Measurements from ENCODE around the gene RPP40. TPM values are rescaled to one million over a fixed set of nuclear protein-coding genes. Genes with fewer than 3 reads are reported as not detected.
"Not testable (repeated sequence)": the region's sequence is repeated elsewhere in the genome, so short reads cannot be mapped to it uniquely, and the experiment has no call there.

The RPP40 gene
- polyA plus RNA-seq, 1 donor from 2014 or later, result 16.2 TPM

GRCh38 chr6:5034328-5034727, 30.5 kb upstream of the RPP40 start:
- no peak overlapping the region for H3K4me3 ChIP-seq (ENCODE audit: low read length)
- H3K9me2 ChIP-seq (ENCODE audit: insufficient read depth, low read length), result no peaks in the 10 kb centered on the region
- H3K36me3 ChIP-seq (ENCODE audit: insufficient read depth, low read length), result no peaks in the 10 kb centered on the region
- no peak overlapping the region for H3K4me2 ChIP-seq (ENCODE audit: low read length)
- no peak overlapping the region for H2AFZ ChIP-seq (ENCODE audit: low read depth, low read length)
- H3K9ac ChIP-seq (ENCODE audit: low read length), result no peak overlapping the region
- H4K20me1 ChIP-seq (ENCODE audit: insufficient read depth), result no peaks in the 10 kb centered on the region
- no peaks in the 10 kb centered on the region for H3K79me2 ChIP-seq (replicated peaks; ENCODE audit: insufficient read depth, low read length)
- no peak for TF ChIP-seq TAF1 (IDR thresholded peaks at IDR 0.05; ENCODE audit: low read depth)
- TF ChIP-seq, protein P1, sequence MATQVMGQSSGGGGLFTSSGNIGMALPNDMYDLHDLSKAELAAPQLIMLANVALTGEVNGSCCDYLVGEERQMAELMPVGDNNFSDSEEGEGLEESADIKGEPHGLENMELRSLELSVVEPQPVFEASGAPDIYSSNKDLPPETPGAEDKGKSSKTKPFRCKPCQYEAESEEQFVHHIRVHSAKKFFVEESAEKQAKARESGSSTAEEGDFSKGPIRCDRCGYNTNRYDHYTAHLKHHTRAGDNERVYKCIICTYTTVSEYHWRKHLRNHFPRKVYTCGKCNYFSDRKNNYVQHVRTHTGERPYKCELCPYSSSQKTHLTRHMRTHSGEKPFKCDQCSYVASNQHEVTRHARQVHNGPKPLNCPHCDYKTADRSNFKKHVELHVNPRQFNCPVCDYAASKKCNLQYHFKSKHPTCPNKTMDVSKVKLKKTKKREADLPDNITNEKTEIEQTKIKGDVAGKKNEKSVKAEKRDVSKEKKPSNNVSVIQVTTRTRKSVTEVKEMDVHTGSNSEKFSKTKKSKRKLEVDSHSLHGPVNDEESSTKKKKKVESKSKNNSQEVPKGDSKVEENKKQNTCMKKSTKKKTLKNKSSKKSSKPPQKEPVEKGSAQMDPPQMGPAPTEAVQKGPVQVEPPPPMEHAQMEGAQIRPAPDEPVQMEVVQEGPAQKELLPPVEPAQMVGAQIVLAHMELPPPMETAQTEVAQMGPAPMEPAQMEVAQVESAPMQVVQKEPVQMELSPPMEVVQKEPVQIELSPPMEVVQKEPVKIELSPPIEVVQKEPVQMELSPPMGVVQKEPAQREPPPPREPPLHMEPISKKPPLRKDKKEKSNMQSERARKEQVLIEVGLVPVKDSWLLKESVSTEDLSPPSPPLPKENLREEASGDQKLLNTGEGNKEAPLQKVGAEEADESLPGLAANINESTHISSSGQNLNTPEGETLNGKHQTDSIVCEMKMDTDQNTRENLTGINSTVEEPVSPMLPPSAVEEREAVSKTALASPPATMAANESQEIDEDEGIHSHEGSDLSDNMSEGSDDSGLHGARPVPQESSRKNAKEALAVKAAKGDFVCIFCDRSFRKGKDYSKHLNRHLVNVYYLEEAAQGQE (IDR thresholded peaks at IDR 0.05; ENCODE audit: borderline replicate concordance), result no peak
- TF ChIP-seq SMC3 (conservative IDR thresholded peaks at IDR 0.05; ENCODE audit: poor library complexity), result no peak
- no peak for TF ChIP-seq EP300 (conservative IDR thresholded peaks at IDR 0.05; ENCODE audit: poor library complexity, severe bottlenecking)
- no peak for TF ChIP-seq POLR2AphosphoS5 (IDR thresholded peaks at IDR 0.05)
- H3K9me3 ChIP-seq (ENCODE audit: low read length), result no peaks in the 10 kb centered on the region
- H3K27ac ChIP-seq (ENCODE audit: low read length), result no peak overlapping the region
- no peaks in the 10 kb centered on the region for H3K27me3 ChIP-seq (ENCODE audit: insufficient read depth, low read depth, low read length)
- H3F3A ChIP-seq (ENCODE audit: insufficient read depth, low read length, poor library complexity, severe bottlenecking), result no peaks in the 10 kb centered on the region

DNA sequence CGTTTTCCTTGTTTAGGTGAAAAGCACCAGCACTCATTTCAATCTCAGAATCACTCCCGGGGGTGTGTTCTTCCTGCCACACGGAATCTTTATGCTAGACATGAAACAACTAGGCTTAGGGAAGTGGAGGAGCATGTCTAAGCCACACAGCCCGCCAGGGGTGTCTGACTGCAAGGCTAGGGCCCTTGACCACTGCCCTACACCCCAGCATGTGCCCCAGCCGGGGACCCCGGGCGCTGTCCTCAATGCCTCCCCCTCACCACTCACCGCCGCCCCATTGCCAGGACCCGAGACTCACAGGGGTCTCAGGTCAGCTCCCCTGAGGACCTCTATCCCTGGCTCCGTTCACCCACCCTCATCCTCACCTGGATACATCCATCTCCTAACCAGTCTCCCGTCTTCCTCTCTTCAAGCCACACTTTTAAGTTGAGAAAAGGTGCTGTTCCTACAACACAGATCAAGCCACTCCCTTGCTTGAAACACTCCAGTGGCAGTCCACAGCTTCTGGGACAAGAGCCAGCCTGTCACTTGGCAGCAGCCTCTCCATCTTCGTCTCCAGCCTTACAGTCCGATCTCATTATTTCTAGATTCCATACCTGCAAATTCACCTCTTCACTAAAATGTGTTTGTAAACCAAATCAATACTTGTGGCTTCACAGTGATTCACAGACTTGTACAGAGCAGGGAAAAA, 29.5 kb upstream of the RPP40 start:
- H3K9me3 ChIP-seq (ENCODE audit: low read length); H3K79me2 ChIP-seq (replicated peaks; ENCODE audit: insufficient read depth, low read length): not testable (repeated sequence)

GRCh38 chr6:5032706-5033105, 28.9 kb upstream of the RPP40 start:
- not testable (repeated sequence) for H3K27me3 ChIP-seq (ENCODE audit: insufficient read depth, low read depth, low read length); H3K79me2 ChIP-seq (replicated peaks; ENCODE audit: insufficient read depth, low read length); H3K9me3 ChIP-seq (ENCODE audit: low read length); H3K27ac ChIP-seq (ENCODE audit: low read length); H3K9me2 ChIP-seq (ENCODE audit: insufficient read depth, low read length); H3K4me3 ChIP-seq (ENCODE audit: low read length); H3K4me2 ChIP-seq (ENCODE audit: low read length); H2AFZ ChIP-seq (ENCODE audit: low read depth, low read length); H4K20me1 ChIP-seq (ENCODE audit: insufficient read depth); H3K36me3 ChIP-seq (ENCODE audit: insufficient read depth, low read length); H3K9ac ChIP-seq (ENCODE audit: low read length); H3F3A ChIP-seq (ENCODE audit: insufficient read depth, low read length, poor library complexity, severe bottlenecking)

More for the DNA sequence above, 29.5 kb upstream of the RPP40 start:
- H3K27ac ChIP-seq (ENCODE audit: low read length); H3K9ac ChIP-seq (ENCODE audit: low read length); H3K4me2 ChIP-seq (ENCODE audit: low read length); H4K20me1 ChIP-seq (ENCODE audit: insufficient read depth); H3K9me2 ChIP-seq (ENCODE audit: insufficient read depth, low read length); H3K27me3 ChIP-seq (ENCODE audit: insufficient read depth, low read depth, low read length); H3K4me3 ChIP-seq (ENCODE audit: low read length); H2AFZ ChIP-seq (ENCODE audit: low read depth, low read length); H3K36me3 ChIP-seq (ENCODE audit: insufficient read depth, low read length); H3F3A ChIP-seq (ENCODE audit: insufficient read depth, low read length, poor library complexity, severe bottlenecking): not testable (repeated sequence)

- no peak overlapping the region for H3K27ac ChIP-seq (ENCODE audit: low read length)
- TF ChIP-seq, protein P1 (IDR thresholded peaks at IDR 0.05; ENCODE audit: borderline replicate concordance), result no peak
- TF ChIP-seq EP300 (conservative IDR thresholded peaks at IDR 0.05; ENCODE audit: poor library complexity, severe bottlenecking) (no peak), EZH2 (IDR thresholded peaks at IDR 0.05; ENCODE audit: borderline replicate concordance, insufficient read depth, low read length, poor library complexity, severe bottlenecking) (no peak), RAD21 (conservative IDR thresholded peaks at IDR 0.05) (no peak), TAF1 (IDR thresholded peaks at IDR 0.05; ENCODE audit: low read depth) (no peak), POLR2AphosphoS5 (IDR thresholded peaks at IDR 0.05) (no peak), MXI1 (conservative IDR thresholded peaks at IDR 0.05; ENCODE audit: poor library complexity, severe bottlenecking) (no peak), CTCF (IDR thresholded peaks at IDR 0.05; ENCODE audit: poor library complexity, severe bottlenecking) (no peak), SMC3 (conservative IDR thresholded peaks at IDR 0.05; ENCODE audit: poor library complexity) (no peak)
- no peaks in the 10 kb centered on the region for H3K79me2 ChIP-seq (replicated peaks; ENCODE audit: insufficient read depth, low read length)
- no peaks in the 10 kb centered on the region for H3F3A ChIP-seq (ENCODE audit: insufficient read depth, low read length, poor library complexity, severe bottlenecking)
- H3K4me2 ChIP-seq (ENCODE audit: low read length), result no peak overlapping the region
- H3K36me3 ChIP-seq (ENCODE audit: insufficient read depth, low read length), result no peaks in the 10 kb centered on the region
- H4K20me1 ChIP-seq (ENCODE audit: insufficient read depth), result no peaks in the 10 kb centered on the region
- H3K4me3 ChIP-seq (ENCODE audit: low read length), result no peak overlapping the region
- no peak overlapping the region for H3K9ac ChIP-seq (ENCODE audit: low read length)
- H3K9me2 ChIP-seq (ENCODE audit: insufficient read depth, low read length), result no peaks in the 10 kb centered on the region
- no peak overlapping the region for H2AFZ ChIP-seq (ENCODE audit: low read depth, low read length)
- no peaks in the 10 kb centered on the region for H3K9me3 ChIP-seq (ENCODE audit: low read length)
- no peaks in the 10 kb centered on the region for H3K27me3 ChIP-seq (ENCODE audit: insufficient read depth, low read depth, low read length)
Observed at GRCh38 chr6:5031150-5031549, 27.3 kb upstream of the RPP40 start.
